Activated CD8-positive, alpha-beta memory T cell treated with anti-CD3 and anti-CD28 coated beads for 1 hour (primary cell): Measurements from ENCODE around the gene CCDC120.

ENCODE experiments used
- DNase-seq, 2 donors: peaks; one replicate each; pipeline ENCODE4 v3.0.0-alpha.2; 2020; ENCODE audit warnings: low read depth in 1 of 2; ENCODE audit errors: extremely low read depth in 1 of 2

CCDC120 gene

DNA sequence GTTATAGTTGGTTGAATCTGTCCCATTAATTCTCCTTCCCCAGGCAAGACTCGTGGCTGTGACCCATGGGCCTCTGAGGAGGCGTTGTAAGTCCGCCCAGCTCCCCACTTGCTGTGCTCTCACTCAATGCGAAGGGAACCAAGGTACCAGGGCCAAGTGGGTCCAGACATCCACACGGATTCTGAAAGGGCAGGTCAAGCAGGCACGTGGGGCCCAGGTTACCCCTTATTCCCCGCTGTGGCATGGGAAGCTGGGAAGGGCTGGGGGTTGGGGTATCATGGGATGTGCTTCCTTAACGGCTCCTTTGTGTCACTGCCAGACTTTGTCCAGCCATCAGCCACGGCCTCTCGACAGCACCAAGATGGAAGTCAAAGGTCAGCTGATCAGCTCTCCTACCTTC is 3.1 kb downstream of the CCDC120 start:
- DNase-seq, result no peak

DNA sequence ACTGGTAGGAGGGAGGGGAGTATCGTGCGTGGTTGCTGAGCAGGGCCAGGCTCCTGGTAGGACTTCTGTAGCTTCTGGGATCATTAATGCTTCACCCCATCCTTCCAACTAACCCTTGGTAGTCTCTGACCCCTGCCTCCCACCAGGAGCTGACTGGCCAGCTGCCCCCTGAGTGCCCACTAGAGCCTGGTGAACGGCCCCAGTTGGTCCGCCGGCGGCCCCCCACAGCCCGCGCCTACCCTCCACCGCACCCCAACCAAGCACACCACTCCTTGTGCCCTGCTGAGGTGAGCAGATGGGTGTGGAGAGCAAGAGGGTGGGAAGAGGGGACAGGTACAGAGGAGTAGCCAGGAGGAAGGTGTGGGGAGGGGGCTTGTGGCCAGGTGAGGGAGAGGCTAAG is 4.9 kb downstream of the CCDC120 start:
- DNase-seq, result no peak

DNA sequence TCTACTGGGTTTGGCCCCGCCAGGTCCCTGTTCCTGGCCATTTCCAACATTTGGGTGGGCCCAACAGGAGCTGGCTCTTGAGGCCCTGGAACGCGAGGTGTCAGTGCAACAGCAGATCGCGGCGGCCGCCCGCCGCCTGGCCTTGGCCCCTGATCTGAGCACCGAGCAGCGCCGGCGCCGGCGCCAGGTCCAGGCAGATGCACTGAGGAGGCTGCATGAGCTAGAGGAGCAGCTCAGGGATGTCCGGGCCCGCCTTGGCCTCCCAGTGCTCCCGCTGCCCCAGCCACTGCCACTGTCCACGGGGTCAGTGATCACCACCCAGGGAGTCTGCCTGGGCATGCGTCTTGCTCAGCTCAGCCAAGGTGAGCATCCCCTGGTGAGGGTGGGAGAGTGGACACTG is 5.5 kb downstream of the CCDC120 start:
- DNase-seq, result no peak

DNA sequence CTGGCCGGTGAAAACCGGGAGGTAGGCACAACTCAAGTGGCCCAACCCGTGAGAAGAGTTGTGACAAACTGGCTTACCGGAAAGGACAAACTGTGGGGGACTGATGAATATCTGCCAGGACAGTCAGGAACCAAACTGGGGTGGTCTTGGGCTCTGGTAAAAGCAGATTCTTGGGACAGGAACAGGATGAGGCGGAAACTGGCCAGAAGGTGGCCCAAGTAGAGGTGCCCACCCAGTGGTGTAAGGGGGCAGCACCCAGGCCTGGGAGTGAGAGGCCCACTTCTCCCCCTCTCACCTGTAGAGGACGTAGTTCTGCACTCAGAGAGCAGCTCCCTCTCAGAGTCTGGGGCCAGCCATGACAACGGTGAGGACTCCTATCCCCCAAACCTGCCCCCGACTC is 5.9 kb downstream of the CCDC120 start:
- no peak for DNase-seq

DNA sequence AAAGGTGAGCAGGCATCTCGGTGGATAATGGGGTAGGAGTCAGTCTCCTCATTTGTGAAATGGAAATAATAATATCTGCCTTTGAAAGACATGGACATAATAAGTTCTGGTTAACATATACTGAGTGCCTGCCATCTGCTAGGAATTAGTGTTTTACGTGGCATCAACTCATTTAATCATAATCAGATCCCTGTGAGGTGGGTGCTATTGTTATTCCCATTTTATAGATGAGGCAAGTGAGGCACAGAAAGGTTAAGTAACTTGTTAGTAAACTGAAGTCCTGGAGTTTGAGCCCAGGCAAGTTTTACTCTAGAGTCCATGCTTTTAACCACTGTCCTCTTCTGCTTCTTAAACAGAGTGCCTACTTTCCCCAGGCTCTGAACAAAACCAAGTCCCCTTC is 7.5 kb downstream of the CCDC120 start:
- no peak for DNase-seq

DNA sequence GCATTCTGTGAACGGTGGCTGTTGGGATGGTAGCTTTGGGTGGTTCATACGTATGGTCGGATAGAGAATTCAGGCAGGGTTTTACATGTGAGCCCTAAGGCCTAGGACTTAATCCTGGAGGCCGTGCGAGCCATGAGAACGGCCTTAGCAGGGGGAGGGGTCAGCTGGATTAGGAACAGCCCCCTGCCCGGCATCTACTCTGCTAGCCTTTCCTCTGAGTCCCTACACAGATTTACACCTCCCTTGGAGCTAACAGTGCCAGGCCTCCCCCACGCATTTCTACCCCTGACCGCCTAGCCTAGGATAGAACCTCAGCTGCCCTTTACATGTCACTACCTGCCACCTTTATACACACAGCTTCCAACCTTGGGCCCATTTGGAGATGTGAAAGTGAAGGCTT is 7.9 kb downstream of the CCDC120 start:
- no peak for DNase-seq

DNA sequence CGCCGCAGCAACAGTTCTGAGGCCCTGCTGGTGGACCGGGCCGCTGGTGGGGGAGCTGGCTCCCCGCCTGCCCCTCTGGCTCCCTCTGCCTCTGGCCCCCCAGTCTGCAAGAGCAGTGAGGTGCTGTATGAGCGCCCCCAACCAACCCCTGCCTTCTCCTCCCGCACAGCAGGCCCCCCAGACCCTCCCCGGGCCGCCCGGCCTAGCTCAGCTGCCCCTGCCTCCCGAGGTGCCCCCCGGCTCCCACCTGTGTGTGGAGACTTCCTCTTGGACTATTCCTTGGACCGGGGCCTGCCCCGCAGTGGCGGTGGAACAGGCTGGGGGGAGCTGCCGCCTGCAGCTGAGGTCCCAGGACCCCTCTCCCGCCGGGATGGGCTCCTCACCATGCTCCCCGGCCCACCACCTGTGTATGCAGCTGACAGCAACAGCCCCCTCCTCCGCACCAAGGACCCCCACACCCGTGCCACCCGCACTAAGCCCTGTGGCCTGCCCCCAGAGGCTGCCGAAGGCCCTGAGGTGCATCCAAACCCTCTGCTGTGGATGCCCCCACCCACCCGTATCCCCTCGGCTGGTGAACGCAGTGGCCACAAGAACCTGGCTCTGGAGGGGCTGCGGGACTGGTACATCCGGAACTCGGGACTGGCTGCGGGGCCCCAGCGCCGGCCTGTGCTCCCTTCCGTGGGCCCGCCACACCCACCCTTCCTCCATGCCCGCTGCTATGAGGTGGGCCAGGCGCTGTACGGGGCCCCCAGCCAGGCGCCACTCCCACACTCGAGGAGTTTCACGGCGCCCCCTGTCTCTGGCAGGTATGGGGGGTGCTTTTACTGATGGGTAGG is 8.7 kb downstream of the CCDC120 start:
- no peak for DNase-seq

DNA sequence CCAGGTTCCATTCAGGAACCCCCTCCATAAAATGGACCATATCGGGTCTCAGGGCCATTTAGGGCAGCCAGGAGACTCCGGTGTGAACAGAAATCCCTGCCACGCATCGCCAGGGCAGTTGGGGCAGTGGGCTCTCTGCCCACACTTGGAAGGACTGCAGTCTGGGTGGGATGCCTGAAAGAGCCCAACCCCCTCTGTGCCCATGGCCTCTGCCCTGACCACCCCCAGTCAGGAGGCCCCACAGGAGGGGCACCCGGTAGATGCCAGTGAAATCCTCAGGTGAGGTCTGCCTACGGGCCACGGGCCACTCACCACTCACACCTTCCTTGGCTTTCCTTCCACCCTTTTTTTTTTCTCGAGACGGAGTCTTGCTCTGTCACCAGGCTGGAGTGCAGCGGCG is 10.2 kb downstream of the CCDC120 start:
- DNase-seq, result no peak

DNA sequence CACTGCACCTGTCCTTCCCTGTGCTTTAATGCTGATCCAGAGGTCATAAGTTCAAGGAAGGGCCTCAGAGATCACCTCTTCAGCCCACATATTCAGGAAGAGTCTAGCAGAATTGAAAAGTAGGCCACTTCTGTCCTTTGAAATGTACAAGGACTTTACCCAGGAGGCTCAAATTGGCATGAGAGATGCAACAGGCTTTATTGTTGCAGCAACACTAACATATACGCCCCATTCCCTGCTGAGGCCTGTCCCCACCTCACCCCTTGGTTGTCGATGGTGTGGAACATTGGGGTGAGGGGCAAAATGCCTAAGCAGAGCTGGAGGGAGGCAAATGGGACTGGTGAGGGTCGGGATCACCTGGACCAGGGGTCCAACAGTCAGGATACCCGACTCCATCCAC is 12.2 kb downstream of the CCDC120 start:
- DNase-seq, result no peak

DNA sequence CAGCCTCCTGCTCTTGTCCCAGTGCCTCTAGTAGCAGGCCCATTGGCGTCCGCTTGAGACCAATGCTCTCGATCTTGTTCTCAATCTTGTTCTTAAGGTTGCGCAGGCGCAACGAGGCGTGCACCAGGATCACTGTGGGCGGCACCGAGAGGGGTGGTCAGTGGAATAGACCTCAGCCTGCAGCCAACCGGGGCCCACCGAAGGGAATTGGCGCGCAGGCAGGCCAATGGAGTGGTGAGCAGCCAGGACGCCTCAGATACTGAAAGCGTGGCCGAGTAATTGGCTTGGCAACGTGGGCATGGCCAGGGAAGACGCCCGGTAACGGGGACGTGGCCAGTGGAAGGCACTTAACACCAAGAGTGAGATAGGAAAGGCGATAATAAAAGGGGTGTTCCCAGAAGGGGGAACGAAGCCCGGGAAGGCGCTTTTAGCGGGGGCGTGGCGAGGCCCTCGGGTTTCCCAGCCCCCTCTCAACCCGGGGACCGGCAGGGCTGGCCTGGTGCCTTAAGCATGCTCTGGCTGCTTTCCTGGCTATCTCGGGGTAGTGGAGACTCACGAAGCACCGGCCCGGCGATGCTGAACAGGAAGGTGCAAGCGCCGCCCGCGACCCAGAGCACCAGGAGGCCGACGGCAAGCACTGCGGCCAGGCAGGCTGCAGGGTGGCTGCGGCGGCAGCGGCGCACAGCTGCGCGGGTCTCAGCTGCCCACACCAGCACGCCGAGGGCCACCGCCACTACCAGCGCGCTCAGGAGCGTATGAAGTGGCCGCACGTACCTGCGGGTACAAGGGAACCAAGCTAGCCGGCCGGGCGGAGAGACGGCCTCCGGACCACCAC is 13.3 kb downstream of the CCDC120 start:
- no peak for DNase-seq

DNA sequence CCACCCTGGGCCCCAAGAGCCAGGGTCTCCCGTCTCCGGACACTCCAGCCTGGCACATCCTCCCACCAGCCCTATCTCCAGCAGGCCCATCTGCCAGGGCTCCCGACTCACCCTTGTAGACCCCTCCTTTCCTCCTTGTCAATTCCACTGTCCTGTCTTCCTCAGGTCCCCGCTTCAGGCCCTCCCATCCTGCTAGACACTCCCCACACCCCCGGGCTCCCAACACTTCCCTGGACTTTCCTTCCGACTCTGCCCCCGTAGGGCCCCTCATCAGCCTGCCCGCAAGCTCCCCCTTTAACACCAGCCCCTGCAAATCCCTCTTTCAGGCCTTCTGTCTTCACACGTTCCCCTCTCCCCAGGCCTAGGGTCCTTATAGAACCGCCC is 13.9 kb downstream of the CCDC120 start:
- no peak for DNase-seq

DNA sequence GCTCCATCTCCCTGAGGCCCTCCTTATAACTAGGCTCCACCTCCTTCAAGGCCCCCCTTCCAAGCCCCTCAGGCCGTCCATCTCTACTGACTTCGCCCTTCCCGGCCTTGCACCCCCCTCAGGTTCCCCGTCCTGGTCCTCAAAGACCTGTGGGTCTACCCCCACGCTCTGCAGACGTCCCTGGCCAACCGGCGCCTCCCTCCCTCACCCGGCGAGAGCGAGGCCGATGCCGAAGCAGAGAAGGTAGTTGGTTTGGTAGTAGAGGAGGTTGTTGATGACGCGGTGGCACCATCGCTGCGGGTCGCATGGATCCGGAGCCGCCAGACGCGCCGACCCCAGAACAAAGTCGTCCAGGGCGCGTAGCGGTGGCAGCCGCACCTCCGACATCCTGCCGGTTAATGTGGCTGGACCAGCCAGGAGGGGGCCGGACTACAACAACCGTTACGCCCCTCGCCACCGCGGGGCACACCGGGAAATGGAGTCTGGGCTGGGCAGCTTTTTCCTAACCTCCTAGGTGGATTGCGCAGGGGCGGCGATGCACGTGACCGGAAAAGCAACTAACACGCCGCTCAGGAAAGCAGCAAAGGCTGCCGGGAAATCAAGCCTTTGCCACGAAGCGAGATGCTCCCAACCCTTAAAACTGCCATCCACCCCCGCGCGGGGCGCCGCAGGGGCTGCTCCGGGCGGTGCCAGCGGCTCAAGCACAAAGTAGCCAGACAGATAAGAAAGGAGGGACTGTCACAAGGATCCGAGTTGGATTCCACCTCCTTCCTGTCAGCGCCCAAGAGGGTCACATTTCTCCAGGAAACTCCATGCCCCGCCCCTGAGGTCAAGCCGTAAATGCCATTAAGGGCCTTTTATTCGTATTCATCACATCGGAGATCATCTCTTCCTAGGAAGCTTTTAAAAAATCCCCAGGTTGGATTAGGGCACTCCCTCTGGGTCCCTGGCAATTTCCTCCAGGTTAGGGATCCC is 15.1 kb downstream of the CCDC120 start, which contains the start of gene PRAF2:
TSS of gene PRAF2 (minus strand) at position 402 of the 975 bp plus-strand sequence. CDS start at position 387, 15 bp downstream.
- peak; percentile 69 to 78 for DNase-seq

DNA sequence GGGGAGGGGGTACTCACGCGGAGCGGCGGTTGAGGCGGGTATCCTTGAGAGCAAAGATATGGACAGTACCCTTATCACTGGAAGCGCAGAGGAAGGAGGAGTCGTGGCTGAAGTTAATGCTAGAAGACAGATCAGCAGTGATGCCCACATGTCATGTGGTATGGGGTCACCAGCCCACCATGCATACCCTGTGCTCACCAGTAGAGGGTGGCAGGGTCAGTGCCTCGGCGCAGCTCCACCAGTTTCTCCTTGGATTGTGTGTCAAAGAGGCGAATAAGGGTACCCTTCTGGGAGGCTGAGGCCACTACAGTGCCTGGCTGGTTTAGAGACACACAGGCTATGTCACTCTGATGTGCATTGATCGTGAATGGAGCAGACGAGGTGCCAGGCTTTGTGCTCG is 16.5 kb downstream of the CCDC120 start:
- no peak for DNase-seq

DNA sequence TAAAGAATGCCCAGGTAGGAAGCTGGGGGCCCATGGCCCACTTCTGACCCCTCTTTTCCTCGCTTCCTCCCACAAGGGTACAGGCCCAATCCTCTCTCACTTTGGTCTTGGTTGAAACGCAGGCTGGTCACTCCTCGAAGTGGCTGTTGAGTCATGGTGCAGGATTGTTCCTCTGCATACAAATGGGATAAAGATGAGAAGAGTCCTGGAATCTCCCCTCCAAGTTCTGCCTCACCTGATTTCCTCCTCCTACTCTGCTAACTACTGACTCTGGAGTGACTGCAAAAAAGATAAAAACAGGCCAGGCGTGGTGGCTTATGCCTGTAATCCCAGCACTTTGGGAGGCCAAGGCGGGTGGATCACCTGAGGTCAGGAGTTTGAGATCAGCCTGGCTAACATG is 19.1 kb downstream of the CCDC120 start:
- DNase-seq, result no peak

DNA sequence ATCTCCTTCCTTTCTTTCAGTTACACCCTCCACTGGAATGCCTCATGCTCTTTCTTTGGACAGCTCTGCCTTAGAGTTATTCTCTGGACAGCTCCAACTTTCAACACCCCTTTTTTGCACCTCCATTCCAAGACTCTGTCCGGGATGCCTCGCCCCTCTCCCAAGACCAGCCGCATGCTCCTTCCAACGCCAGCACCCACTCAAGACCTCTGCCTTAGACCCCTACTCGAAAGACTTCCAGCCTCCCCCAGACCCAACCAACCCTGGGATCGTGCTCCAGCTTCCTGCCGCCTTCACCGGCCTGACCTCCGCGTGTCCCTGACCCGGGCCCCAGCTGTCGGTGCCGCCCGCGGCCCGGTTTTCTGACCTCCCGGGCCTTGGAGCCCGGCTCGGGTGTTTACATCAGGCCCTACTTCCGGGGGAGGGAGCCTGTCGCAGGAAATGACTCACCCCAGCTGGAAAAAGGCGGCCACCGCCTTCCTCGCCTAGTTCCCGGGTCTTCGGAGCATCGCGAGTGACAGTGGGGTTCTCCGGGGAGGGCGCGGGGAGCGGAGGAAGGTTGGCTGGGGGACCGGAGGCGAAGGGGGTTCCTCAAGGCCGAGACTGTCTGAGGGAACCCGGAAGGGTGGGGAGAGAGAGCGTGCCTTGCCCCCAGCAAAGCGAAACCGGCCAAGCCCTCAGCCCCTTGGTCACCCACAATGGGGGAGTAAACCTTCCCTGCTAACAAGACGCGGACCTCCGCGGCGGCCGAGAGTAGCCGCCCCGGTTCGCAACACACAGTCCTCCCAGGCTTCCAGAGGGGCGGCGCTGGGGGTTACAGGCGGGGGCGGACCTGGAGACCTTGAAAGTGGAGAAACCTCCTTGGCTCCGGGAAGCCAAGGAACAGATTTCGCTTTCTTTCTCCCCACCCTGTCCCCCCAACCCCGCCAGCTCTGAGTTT is 21.0 kb downstream of the CCDC120 start, which contains the start of gene WDR45:
TSS of gene WDR45 (minus strand) at position 399 of the 940 bp plus-strand sequence. CDS start 1,792 bp downstream, outside the sequence.
- peak in 1 of 2 donors; percentile 57 for DNase-seq

DNA sequence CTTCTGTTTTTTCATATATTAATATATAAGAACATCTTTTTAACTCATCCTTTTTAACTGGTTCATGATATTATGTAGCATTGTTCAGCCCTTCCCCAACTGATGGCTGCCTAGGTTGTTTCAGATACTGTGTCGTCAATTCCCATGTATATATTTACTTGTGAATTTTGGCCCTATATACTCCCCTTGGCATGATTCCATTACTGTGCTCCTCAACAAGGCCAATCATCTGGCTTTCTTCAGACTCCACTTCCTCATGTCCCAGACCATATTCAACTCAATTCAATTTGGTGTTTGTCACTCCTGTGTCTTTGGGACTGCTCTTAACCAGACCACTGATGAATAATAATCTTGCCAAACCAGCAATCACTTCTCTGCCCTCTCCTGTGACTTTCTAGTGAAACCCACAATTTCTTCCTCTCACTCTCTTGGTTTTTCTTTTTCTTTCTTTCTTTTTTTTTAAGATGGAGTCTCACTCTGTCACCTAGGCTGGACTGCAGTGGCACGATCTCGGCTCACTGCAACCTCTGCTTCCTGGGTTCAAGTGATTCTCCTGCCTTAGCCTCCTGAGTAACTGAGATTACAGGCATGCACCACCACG is 23.6 kb downstream of the CCDC120 start:
- no peak for DNase-seq

DNA sequence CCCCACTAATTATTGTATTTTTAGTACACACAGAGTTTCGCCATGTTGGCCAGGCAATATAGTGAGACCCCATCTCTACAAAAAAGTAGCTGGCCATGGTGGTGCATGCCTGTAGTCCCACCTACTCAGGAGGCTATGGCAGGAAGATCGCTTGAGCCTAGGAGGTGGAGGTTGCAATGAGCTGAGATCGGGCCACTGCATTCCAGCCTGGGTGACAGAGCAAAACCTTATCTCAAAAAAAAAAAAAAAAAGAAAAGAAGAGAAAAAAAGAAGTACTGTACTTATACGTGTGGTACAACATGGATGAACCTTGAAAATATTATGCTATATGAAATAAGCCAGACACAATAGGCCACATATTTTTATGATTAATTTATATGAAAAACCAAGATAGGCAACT is 30.8 kb downstream of the CCDC120 start:
- no peak for DNase-seq

DNA sequence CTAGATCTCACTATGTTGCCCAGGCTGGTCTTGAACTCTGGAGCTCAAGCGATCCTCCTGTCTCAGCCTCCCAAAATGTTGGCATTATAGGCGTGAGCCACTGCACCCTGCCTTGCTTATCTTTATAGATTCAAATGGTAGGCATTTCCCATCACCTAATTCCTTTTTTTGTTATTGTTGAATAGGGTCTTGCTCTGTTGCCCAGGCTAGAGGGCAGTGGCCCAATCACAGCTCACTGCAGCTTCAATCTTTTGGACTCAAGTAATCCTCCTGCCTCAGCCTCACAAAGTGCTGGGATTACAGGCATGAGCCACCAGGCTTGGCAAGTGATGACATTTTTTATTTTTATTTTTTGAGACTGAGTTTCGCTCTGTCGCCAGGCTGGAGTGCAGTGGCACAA is 37.6 kb downstream of the CCDC120 start:
- no peak for DNase-seq
